H9 (cell line): Measurements from ENCODE around the gene RCN1. TPM values are rescaled to one million over a fixed set of nuclear protein-coding genes. Genes with fewer than 3 reads are reported as not detected.

Source experiments
- DNase-seq: peaks from one replicate; pipeline ENCODE4 v3.0.0-alpha.2; 2017
- H2AFZ ChIP-seq: one replicate; pipeline ENCODE4 v1.6.1; 2013; ENCODE audit warnings: mild to moderate bottlenecking, low read length, control low read depth, moderate library complexity
- H2AK5ac ChIP-seq: 2 replicates; pipeline ENCODE4 v1.6.1; 2013; ENCODE audit warnings: low read length, control low read depth, mixed read lengths; ENCODE audit not compliant: insufficient read length
- H2BK120ac ChIP-seq: one replicate; pipeline ENCODE4 v1.6.1; 2013; ENCODE audit warnings: low read depth, mild to moderate bottlenecking, low read length, control low read depth, inconsistent platforms; ENCODE audit not compliant: poor library complexity, severe bottlenecking
- H2BK12ac ChIP-seq: 2 replicates; pipeline ENCODE4 v1.6.1; 2013; ENCODE audit warnings: low read length, control low read depth, mixed read lengths, low read depth; ENCODE audit not compliant: insufficient read length
- H2BK15ac ChIP-seq: 2 replicates; pipeline ENCODE4 v1.6.1; 2013; ENCODE audit warnings: low read depth, low read length, control low read depth
- H2BK20ac ChIP-seq: one replicate; pipeline ENCODE4 v1.6.1; 2013; ENCODE audit warnings: low read depth, mild to moderate bottlenecking, low read length, control low read depth, inconsistent platforms; ENCODE audit not compliant: poor library complexity, severe bottlenecking
- H2BK5ac ChIP-seq: 2 replicates; pipeline ENCODE4 v1.6.1; 2013; ENCODE audit warnings: low read length, control low read depth, mixed read lengths; ENCODE audit not compliant: insufficient read length
- H3K14ac ChIP-seq: 2 replicates; pipeline ENCODE4 v1.6.1; 2013; ENCODE audit warnings: low read length, control low read depth; ENCODE audit not compliant: insufficient read depth
- H3K18ac ChIP-seq: 2 replicates; pipeline ENCODE4 v1.6.1; 2013; ENCODE audit warnings: low read depth, mild to moderate bottlenecking, mixed read lengths, low read length, control low read depth; ENCODE audit not compliant: insufficient read length
- H3K23ac ChIP-seq: 2 replicates; pipeline ENCODE4 v1.6.1; 2013; ENCODE audit warnings: low read length, control low read depth, mixed read lengths, low read depth; ENCODE audit not compliant: insufficient read length
- H3K23me2 ChIP-seq: 2 replicates; pipeline ENCODE4 v1.6.1; 2013; ENCODE audit warnings: low read depth, mild to moderate bottlenecking, mixed read lengths, low read length, control low read depth; ENCODE audit not compliant: insufficient read length, poor library complexity, severe bottlenecking
- H3K27ac ChIP-seq: 2 replicates; pipeline ENCODE4 v1.5.1; 2013; ENCODE audit warnings: low read length, control low read depth, mixed read lengths, low read depth; ENCODE audit not compliant: insufficient read length
- H3K27me3 ChIP-seq: 2 replicates; pipeline ENCODE4 v1.6.1; 2013; ENCODE audit warnings: low read length, control low read depth, inconsistent platforms; ENCODE audit not compliant: insufficient read depth
- H3K4ac ChIP-seq: 2 replicates; pipeline ENCODE4 v1.6.1; 2013; ENCODE audit warnings: low read depth, mild to moderate bottlenecking, control low read depth, inconsistent platforms, low read length, moderate library complexity
- H3K4me1 ChIP-seq: 2 replicates; pipeline ENCODE4 v1.6.1; 2013; ENCODE audit warnings: low read length, control low read depth, inconsistent platforms; ENCODE audit not compliant: insufficient read depth
- H3K4me2 ChIP-seq: 2 replicates; pipeline ENCODE4 v1.6.1; 2013; ENCODE audit warnings: low read length, control low read depth, mixed read lengths; ENCODE audit not compliant: insufficient read length, insufficient read depth
- H3K56ac ChIP-seq: 2 replicates; pipeline ENCODE4 v1.6.1; 2013; ENCODE audit warnings: low read depth, mild to moderate bottlenecking, mixed read lengths, low read length, control low read depth; ENCODE audit not compliant: insufficient read length
- H3K79me1 ChIP-seq: 2 replicates; pipeline ENCODE4 v1.6.1; 2013; ENCODE audit warnings: low read depth, mild to moderate bottlenecking, moderate library complexity, low read length, control low read depth, inconsistent platforms; ENCODE audit not compliant: insufficient read depth, poor library complexity, severe bottlenecking
- H3K79me2 ChIP-seq: 2 replicates; pipeline ENCODE4 v1.6.1; 2013; ENCODE audit warnings: low read length, control low read depth, inconsistent platforms; ENCODE audit not compliant: insufficient read depth
- H3K9ac ChIP-seq: 2 replicates; pipeline ENCODE4 v1.6.1; 2013; ENCODE audit warnings: low read length, control low read depth, mixed read lengths; ENCODE audit not compliant: insufficient read length; ENCODE audit errors: extremely low read depth
- H3K9me3 ChIP-seq: one replicate; pipeline ENCODE4 v1.6.1; 2013; ENCODE audit warnings: low read depth, low read length, inconsistent platforms; ENCODE audit not compliant: control insufficient read depth
- H3T11ph ChIP-seq: one replicate; pipeline ENCODE4 v1.6.1; 2013; ENCODE audit warnings: mild to moderate bottlenecking, low read length, control low read depth, inconsistent platforms
- H4K20me1 ChIP-seq: one replicate; pipeline ENCODE4 v1.6.1; 2013; ENCODE audit not compliant: control insufficient read depth, insufficient read length, insufficient read depth
- H4K5ac ChIP-seq: 2 replicates; pipeline ENCODE4 v1.6.1; 2013; ENCODE audit warnings: low read depth, mild to moderate bottlenecking, mixed read lengths, low read length, control low read depth; ENCODE audit not compliant: insufficient read length
- H4K8ac ChIP-seq: replicated peaks from 2 replicates; pipeline ENCODE4 v1.6.1; 2013; ENCODE audit warnings: low read length, control low read depth, mixed read lengths, low read depth; ENCODE audit not compliant: insufficient read length
- H4K91ac ChIP-seq: 2 replicates; pipeline ENCODE4 v1.6.1; 2013; ENCODE audit warnings: low read depth, mild to moderate bottlenecking, moderate library complexity, mixed read lengths, low read length, control low read depth; ENCODE audit not compliant: insufficient read length
- H3K27ac Mint-ChIP-seq, 3 experiments: 2 replicates in 2 of 3; 3 replicates in 1 of 3; pipeline ENCODE4 v1.8.0; 2020 to 2021; ENCODE audit warnings: mixed read lengths in 3 of 3, mild to moderate bottlenecking in 1 of 3, moderate library complexity in 1 of 3
- H3K27me3 Mint-ChIP-seq: 2 replicates; pipeline ENCODE4 v1.8.0; 2021; ENCODE audit warnings: low read depth, mild to moderate bottlenecking, moderate library complexity, mixed read lengths
- H3K36me3 Mint-ChIP-seq, 3 experiments: 2 replicates in 2 of 3; 3 replicates in 1 of 3; pipeline ENCODE4 v1.8.0; 2020 to 2021; ENCODE audit warnings: low read depth in 3 of 3, mixed read lengths in 3 of 3; ENCODE audit not compliant: insufficient read depth in 1 of 3
- H3K4me1 Mint-ChIP-seq, 2 experiments: 2 replicates each; pipeline ENCODE4 v1.8.0; 2020; ENCODE audit warnings: mixed read lengths in 2 of 2
- H3K4me3 Mint-ChIP-seq, 2 experiments: 2 replicates in 1 of 2; 3 replicates in 1 of 2; pipeline ENCODE4 v1.8.0; 2020 to 2021; ENCODE audit warnings: mild to moderate bottlenecking in 2 of 2, mixed read lengths in 2 of 2, moderate library complexity in 1 of 2
- H3K9me3 Mint-ChIP-seq, 2 experiments: 2 replicates in 1 of 2; 3 replicates in 1 of 2; pipeline ENCODE4 v1.8.0; 2020; ENCODE audit warnings: mild to moderate bottlenecking in 2 of 2, mixed read lengths in 2 of 2, moderate library complexity in 1 of 2
- WGBS: extraction: QIAGEN DNeasy Blood & Tissue Kit; methylation state at CpG from one replicate; pipeline ENCODE4 v1.1.7; 2013; ENCODE audit warnings: missing lambda C conversion rate, low lambda C conversion rate, mixed read lengths; ENCODE audit not compliant: insufficient read length; ENCODE audit errors: extremely low coverage; 5-methylcytosine and 5-hydroxymethylcytosine counted together
- total RNA-seq: library from RNA; stranded (reverse); gene quantifications from 2 replicates; pipeline ENCODE4 v1.2.1, GENCODE V29; 2021
- TF ChIP-seq, protein P1 (sequence below): fragments of 200-600 bp; sonication (generic); conservative IDR thresholded peaks from 3 replicates; pipeline ENCODE4 v1.8.0; 2021; ENCODE audit warnings: antibody characterized with exemption, mild to moderate bottlenecking

RCN1 gene
- total RNA-seq, 1 experiment from 2014 or later, result 109 TPM

DNA sequence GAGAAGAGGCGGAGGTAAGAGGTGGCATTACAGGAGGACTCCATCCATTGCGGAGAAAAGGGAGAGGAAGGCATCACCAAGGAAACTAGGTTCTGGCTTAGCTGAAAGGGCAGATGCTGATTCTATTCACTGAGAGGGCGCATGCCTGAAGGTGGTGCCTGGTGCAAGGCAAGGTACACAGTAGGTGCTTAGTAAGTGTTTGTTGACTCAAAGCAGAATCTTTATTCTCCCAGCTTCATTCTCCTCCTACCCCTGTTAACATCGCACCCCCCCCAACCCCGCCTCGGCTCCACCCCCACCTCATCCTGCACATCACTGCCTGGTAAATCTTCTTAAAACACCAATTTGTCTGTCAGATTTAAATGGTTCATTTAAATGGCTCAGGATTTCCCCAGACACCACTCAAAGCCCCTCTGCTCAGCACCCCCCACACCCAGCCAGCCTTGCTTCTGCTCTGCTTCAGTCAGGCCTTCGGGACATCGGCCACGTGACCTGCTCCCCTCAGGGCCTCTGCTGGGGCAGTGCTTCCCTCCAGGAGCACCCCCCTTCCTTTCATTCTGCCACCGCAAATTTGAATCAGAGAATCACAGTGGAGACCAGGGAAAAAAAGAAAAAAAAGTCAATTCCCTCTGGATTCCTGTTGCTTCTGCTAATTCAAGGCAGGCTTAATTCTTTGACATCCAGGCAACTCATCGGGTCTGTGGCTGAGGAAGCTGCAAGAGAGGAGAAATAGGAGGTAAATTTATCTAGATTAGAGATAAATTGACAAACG is 17.8 kb upstream of the RCN1 start:
- no peak overlapping the region for H3K4me2 ChIP-seq
- no peak overlapping the region for H3K9ac ChIP-seq
- WGBS, result no CpG with 5 or more reads among the region's 12 CpGs
- Mint-ChIP-seq H3K27ac (no peak overlapping the region; a peak in 2 of 7 replicates), H3K4me3 (peak overlapping the region in 1 of 2 experiments; percentile 21; a peak in 1 of 5 replicates), H3K4me1 (peaks cover 39% of the 10 kb centered on the region in 2 experiments), H3K27me3 (peaks cover 3% of the 10 kb centered on the region), H3K9me3 (no peaks in the 10 kb centered on the region), H3K36me3 (no peaks in the 10 kb centered on the region)
- no peaks in the 10 kb centered on the region for H3K9me3 ChIP-seq
- no peak overlapping the region for H4K8ac ChIP-seq
- H3K56ac ChIP-seq, result no peak overlapping the region
- H3K79me1 ChIP-seq, result no peaks in the 10 kb centered on the region
- H3K18ac ChIP-seq, result no peak overlapping the region
- no peak overlapping the region for H2BK15ac ChIP-seq
- H3K23ac ChIP-seq, result no peak overlapping the region
- no peak overlapping the region for H3K27ac ChIP-seq
- H2BK12ac ChIP-seq, result no peak overlapping the region
- H3K4ac ChIP-seq, result no peak overlapping the region
- H3K27me3 ChIP-seq, result no peaks in the 10 kb centered on the region
- H3K23me2 ChIP-seq, result no peaks in the 10 kb centered on the region
- H4K5ac ChIP-seq, result no peak overlapping the region
- no peak overlapping the region for H2AFZ ChIP-seq
- H3T11ph ChIP-seq, result no peak overlapping the region
- no peak overlapping the region for H2BK120ac ChIP-seq
- no peaks in the 10 kb centered on the region for H4K20me1 ChIP-seq
- DNase-seq, result peak; percentile 40
- no peak overlapping the region for H2AK5ac ChIP-seq
- H4K91ac ChIP-seq, result no peak overlapping the region
- H2BK20ac ChIP-seq, result no peak overlapping the region
- H2BK5ac ChIP-seq, result no peak overlapping the region
- H3K14ac ChIP-seq, result no peak overlapping the region
- TF ChIP-seq, protein P1, sequence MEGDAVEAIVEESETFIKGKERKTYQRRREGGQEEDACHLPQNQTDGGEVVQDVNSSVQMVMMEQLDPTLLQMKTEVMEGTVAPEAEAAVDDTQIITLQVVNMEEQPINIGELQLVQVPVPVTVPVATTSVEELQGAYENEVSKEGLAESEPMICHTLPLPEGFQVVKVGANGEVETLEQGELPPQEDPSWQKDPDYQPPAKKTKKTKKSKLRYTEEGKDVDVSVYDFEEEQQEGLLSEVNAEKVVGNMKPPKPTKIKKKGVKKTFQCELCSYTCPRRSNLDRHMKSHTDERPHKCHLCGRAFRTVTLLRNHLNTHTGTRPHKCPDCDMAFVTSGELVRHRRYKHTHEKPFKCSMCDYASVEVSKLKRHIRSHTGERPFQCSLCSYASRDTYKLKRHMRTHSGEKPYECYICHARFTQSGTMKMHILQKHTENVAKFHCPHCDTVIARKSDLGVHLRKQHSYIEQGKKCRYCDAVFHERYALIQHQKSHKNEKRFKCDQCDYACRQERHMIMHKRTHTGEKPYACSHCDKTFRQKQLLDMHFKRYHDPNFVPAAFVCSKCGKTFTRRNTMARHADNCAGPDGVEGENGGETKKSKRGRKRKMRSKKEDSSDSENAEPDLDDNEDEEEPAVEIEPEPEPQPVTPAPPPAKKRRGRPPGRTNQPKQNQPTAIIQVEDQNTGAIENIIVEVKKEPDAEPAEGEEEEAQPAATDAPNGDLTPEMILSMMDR, result no peak
- no peaks in the 10 kb centered on the region for H3K4me1 ChIP-seq
- H3K79me2 ChIP-seq, result no peaks in the 10 kb centered on the region
